D721Med (cell line): Measurements from ENCODE around the gene OLA1.

Experiments used
- DNase-seq: peaks from one replicate; pipeline ENCODE4 v3.0.0; 2011; ENCODE audit warnings: low spot score; ENCODE audit not compliant: insufficient read length
- FAIRE-seq: peaks from 2 replicates; lab custom pipeline; 2011; peaks lifted over from hg19 to GRCh38; lab: Jason Lieb, UNC
- TF ChIP-seq, protein P1 (sequence below): IDR thresholded peaks from 2 replicates; pipeline ENCODE4 v1.5.1; 2012; ENCODE audit warnings: mild to moderate bottlenecking, control low read depth; ENCODE audit not compliant: insufficient read depth; ENCODE audit errors: missing control alignments

Gene OLA1

DNA sequence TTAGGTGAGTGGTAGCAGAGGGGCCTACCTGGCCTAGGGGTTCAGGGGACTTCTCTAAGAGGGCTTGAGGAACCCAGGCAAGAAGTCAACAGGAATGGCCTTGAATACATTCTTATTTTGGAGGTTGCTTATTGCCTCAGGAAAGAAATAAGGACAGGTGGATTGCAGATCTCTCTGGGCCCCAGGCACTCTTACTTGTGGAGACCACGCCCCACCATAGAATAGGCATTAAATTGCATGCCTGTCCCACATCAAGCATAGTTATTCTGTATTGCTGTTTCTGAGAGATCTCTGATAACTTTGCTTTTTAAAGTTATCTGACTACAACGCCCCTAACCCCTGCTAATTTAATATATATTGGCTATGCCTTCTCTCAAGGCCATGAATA, 215.2 kb downstream of the OLA1 start:
- TF ChIP-seq, protein P1, sequence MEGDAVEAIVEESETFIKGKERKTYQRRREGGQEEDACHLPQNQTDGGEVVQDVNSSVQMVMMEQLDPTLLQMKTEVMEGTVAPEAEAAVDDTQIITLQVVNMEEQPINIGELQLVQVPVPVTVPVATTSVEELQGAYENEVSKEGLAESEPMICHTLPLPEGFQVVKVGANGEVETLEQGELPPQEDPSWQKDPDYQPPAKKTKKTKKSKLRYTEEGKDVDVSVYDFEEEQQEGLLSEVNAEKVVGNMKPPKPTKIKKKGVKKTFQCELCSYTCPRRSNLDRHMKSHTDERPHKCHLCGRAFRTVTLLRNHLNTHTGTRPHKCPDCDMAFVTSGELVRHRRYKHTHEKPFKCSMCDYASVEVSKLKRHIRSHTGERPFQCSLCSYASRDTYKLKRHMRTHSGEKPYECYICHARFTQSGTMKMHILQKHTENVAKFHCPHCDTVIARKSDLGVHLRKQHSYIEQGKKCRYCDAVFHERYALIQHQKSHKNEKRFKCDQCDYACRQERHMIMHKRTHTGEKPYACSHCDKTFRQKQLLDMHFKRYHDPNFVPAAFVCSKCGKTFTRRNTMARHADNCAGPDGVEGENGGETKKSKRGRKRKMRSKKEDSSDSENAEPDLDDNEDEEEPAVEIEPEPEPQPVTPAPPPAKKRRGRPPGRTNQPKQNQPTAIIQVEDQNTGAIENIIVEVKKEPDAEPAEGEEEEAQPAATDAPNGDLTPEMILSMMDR, result no peak
- FAIRE-seq, result no peak
- DNase-seq, result no peak

DNA sequence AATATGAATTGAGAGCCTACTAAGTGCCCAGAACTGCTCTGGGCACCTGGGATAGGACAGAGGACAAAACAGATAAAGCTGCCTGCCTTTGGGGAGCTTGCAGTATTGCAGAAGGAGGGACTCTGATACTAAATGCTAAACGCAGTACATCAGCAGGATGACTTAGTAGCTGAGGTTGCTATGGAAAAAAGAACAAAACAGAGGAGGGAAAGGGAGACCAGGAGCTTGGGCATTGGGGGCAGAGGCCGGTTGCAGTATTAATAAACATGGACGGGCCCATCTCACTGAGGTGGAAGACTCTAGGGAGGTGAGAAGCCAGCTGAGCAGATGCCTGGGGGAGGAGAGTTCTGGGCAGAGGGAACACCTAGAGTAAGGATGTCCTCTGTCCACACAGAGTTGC, 217.1 kb downstream of the OLA1 start:
- TF ChIP-seq, protein P1, result no peak
- FAIRE-seq (no peak), DNase-seq (no peak)

DNA sequence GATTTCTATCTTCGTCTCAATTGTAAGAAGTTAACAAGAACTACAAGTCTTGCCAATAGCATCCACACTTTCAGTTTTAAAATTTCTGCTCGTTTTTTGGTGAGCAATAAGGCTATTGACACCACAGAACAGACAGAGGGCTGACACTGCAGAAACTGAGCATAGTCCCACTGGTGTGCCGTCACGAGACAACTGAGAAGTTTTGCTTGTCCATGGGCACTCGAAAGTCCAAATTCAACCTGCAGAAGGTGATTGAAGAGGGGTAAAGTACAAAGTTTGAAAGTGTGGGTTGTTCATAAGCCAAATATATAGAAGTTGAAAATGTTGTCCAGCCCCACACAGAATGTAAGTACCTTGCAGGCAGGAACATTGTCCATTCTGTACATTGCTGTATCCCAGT, 219.4 kb downstream of the OLA1 start:
- FAIRE-seq (no peak), DNase-seq (no peak)
- TF ChIP-seq, protein P1, result no peak

DNA sequence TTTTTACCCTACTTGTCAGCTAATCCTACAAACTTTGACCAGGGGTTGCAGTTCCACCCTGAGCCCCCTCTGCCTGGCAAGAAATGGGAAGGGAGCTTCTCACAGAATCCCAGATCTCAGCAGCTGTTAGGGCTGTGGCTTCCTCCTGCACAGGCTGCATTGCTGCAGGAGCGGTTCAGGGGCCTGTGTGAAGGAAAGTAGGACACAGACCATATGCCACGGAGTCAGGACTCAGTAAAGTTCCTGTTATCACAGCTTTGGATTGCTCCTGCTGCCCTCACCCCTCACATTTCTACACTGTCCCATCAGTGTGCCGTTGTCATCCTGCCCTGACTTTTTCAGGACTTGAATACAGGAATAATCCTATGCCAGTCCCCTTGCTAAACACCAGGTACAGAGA, 220.4 kb downstream of the OLA1 start:
- DNase-seq (no peak), FAIRE-seq (no peak)
- TF ChIP-seq, protein P1, result no peak

DNA sequence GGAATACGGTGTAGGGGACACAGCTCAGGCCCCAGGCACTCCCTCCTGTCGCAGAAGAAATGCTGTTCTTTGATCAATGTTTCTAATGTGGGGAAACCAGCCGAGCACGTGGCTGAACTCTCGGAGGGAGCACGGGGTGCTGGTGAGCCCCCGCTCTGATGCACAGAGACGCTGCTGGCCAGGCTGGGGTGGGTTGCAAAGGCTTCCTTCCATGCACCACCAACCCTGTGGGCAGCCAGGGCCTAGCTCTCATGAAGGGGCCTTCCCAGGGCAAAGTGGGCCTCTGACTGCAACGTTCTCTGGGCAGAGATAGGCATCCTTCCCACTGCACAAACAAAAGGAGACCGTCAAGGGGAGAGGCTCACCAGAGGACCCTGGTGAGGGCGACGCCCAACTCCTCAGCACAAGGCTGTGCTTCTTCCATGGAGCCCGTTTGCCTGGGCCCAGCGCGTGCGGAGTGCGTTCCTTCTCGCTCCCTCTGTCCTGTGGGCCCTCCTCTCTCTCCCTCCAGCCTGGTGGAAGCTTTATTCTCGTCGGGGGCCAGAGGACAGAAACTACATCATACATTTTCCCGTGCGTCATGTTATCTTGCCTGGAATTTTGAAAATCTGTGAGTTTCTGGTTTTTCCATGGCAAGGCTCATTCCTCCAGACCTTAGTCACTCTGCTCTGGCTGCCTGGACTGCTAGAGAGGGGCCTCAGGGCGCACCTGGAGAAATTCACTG, 222.0 kb downstream of the OLA1 start:
- TF ChIP-seq, protein P1, result no peak
- no peak for DNase-seq
- FAIRE-seq, result no peak

DNA sequence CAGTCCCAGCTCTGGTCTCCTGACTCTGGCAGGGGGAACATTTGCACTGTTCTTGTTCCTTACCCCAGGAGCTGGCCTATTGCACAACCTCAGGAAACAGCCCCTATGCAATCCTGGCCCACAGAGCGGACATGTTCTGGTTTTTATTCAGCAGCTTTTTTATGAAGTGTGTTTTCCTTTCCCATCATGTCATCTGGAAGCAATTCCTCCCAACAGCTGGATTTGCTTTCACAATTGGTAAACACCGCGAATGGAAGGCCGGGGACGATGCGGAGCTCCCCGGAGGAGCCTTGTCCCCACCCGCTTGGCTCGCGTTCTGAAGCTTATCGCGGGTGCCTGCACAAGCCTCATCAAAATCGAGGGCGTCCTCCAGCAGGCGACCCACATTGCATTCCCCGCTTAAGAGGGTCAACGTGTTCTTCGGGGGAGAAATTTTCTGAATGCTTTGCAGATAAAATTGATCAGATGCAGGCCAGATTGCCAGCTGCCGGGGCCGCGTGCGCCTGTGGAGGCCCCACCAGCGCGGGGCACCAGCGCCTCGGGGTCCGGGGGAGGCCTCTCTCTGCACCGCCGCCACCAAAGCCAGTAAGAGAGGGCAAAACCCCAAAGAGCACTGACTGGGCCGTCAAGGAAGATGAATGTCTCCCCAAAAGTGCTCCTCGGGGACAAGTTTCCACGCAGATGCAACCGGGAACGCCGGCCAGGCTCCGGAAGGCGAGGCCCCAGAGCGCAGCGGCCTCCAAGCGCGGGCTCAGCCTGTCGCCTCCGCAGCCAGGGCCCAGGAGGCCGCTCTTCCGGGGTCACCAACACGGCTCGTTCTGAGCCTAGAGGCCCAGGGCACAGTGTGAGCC, 222.8 kb downstream of the OLA1 start:
- TF ChIP-seq, protein P1, result no peak
- no peak for DNase-seq
- no peak for FAIRE-seq
